OCI-LY1 (cell line): ENCODE data around the gene DCP1B.

ENCODE experiments used
- H2AFZ ChIP-seq: fragments of 200-600 bp; sonication (generic), shearing (Covaris generic); 2 replicates; pipeline ENCODE4 v1.6.0; 2014; ENCODE audit warnings: antibody characterized with exemption, mild to moderate bottlenecking, low read length
- H3F3A ChIP-seq: fragments of 200-600 bp; sonication (generic), shearing (Covaris generic); 2 replicates; pipeline ENCODE4 v1.6.0; 2014; ENCODE audit warnings: mild to moderate bottlenecking, antibody characterized with exemption, low read length, moderate library complexity; ENCODE audit not compliant: insufficient read depth
- H3K27ac ChIP-seq: fragments of 200-600 bp; sonication (generic); 2 replicates; pipeline ENCODE4 v1.5.1; 2014; ENCODE audit warnings: low read length, mixed run types, mild to moderate bottlenecking, low read depth; ENCODE audit not compliant: poor library complexity, severe bottlenecking
- H3K27me3 ChIP-seq: fragments of 200-600 bp; sonication (generic); 2 replicates; pipeline ENCODE4 v1.6.0; 2014; ENCODE audit warnings: antibody characterized with exemption, mild to moderate bottlenecking, low read length, moderate library complexity; ENCODE audit not compliant: insufficient read depth
- H3K36me3 ChIP-seq: fragments of 200-600 bp; sonication (generic); 2 replicates; pipeline ENCODE4 v1.6.1; 2014; ENCODE audit warnings: mild to moderate bottlenecking, antibody characterized with exemption, low read length, moderate library complexity, mixed read lengths; ENCODE audit not compliant: insufficient read depth
- H3K4me1 ChIP-seq: fragments of 200-600 bp; sonication (generic); 2 replicates; pipeline ENCODE4 v1.5.1; 2014; ENCODE audit warnings: mild to moderate bottlenecking, low read length, moderate library complexity; ENCODE audit not compliant: insufficient read depth, severe bottlenecking
- H3K4me2 ChIP-seq: fragments of 200-600 bp; sonication (generic), shearing (Covaris generic); 2 replicates; pipeline ENCODE4 v1.6.1; 2014; ENCODE audit warnings: low read length
- H3K4me3 ChIP-seq: fragments of 200-600 bp; sonication (generic); 2 replicates; pipeline ENCODE4 v1.5.1; 2014; ENCODE audit warnings: low read length, low read depth, mild to moderate bottlenecking, mixed read lengths; ENCODE audit not compliant: poor library complexity, severe bottlenecking
- H3K79me2 ChIP-seq: fragments of 200-600 bp; shearing (Covaris generic); 2 replicates; pipeline ENCODE4 v1.6.1; 2016; ENCODE audit warnings: mixed run types, low read length, mixed read lengths; ENCODE audit not compliant: insufficient read depth
- H3K9ac ChIP-seq: fragments of 200-600 bp; sonication (generic), shearing (Covaris generic); 2 replicates; pipeline ENCODE4 v1.6.1; 2014; ENCODE audit warnings: mild to moderate bottlenecking, low read length, mixed read lengths
- H3K9me2 ChIP-seq: fragments of 200-600 bp; sonication (generic), shearing (Covaris generic); 2 replicates; pipeline ENCODE4 v1.6.1; 2014; ENCODE audit warnings: low read depth, mild to moderate bottlenecking, low read length, mixed read lengths
- H3K9me3 ChIP-seq: fragments of 200-600 bp; shearing (Covaris generic); 2 replicates; pipeline ENCODE4 v1.6.1; 2014; ENCODE audit warnings: low read length, mixed read lengths
- H4K20me1 ChIP-seq: fragments of 200-600 bp; sonication (generic), shearing (Covaris generic); 2 replicates; pipeline ENCODE4 v1.6.0; 2016; ENCODE audit warnings: mild to moderate bottlenecking, low read length; ENCODE audit not compliant: insufficient read depth
- EZH2 ChIP-seq: fragments of 200-600 bp; sonication (generic), shearing (Covaris generic); IDR thresholded peaks from 2 replicates; pipeline ENCODE4 v1.8.0; 2017; ENCODE audit warnings: borderline replicate concordance, mixed run types, mild to moderate bottlenecking, antibody characterized with exemption, low read length, moderate library complexity, mixed read lengths
- TF ChIP-seq, protein P1 (sequence below): fragments of 200-600 bp; sonication (generic), shearing (Covaris generic); IDR thresholded peaks from 2 replicates; pipeline ENCODE4 v1.5.1; 2017; ENCODE audit warnings: mild to moderate bottlenecking, antibody characterized with exemption, low read length, moderate library complexity, mixed read lengths

DCP1B gene

GRCh38 chr12:1919763-1920162 lies 84.5 kb downstream of the DCP1B start:
- H2AFZ ChIP-seq = no peak overlapping the region
- H3K9me2 ChIP-seq = no peaks in the 10 kb centered on the region
- peaks cover 14% of the 10 kb centered on the region for H3K4me1 ChIP-seq
- no peaks in the 10 kb centered on the region for H3K36me3 ChIP-seq
- H3F3A ChIP-seq = no peaks in the 10 kb centered on the region
- H3K27me3 ChIP-seq = no peaks in the 10 kb centered on the region; the same call in none of the 2 replicates
- no peaks in the 10 kb centered on the region for H3K9me3 ChIP-seq
- no peak overlapping the region for H3K9ac ChIP-seq
- no peak overlapping the region for H3K27ac ChIP-seq
- no peak overlapping the region for H3K4me3 ChIP-seq
- no peaks in the 10 kb centered on the region for H3K79me2 ChIP-seq
- no peaks in the 10 kb centered on the region for H4K20me1 ChIP-seq
- TF ChIP-seq, protein P1, sequence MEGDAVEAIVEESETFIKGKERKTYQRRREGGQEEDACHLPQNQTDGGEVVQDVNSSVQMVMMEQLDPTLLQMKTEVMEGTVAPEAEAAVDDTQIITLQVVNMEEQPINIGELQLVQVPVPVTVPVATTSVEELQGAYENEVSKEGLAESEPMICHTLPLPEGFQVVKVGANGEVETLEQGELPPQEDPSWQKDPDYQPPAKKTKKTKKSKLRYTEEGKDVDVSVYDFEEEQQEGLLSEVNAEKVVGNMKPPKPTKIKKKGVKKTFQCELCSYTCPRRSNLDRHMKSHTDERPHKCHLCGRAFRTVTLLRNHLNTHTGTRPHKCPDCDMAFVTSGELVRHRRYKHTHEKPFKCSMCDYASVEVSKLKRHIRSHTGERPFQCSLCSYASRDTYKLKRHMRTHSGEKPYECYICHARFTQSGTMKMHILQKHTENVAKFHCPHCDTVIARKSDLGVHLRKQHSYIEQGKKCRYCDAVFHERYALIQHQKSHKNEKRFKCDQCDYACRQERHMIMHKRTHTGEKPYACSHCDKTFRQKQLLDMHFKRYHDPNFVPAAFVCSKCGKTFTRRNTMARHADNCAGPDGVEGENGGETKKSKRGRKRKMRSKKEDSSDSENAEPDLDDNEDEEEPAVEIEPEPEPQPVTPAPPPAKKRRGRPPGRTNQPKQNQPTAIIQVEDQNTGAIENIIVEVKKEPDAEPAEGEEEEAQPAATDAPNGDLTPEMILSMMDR = no peak
- TF ChIP-seq EZH2 = no peak
- no peak overlapping the region for H3K4me2 ChIP-seq

GRCh38 chr12:1919284-1919683 lies 85.0 kb downstream of the DCP1B start:
- TF ChIP-seq EZH2 = no peak
- TF ChIP-seq, protein P1 = no peak
- no peak overlapping the region for H3K4me3 ChIP-seq
- no peaks in the 10 kb centered on the region for H3K79me2 ChIP-seq
- H3F3A ChIP-seq = no peaks in the 10 kb centered on the region
- no peaks in the 10 kb centered on the region for H3K9me2 ChIP-seq
- peaks cover 9% of the 10 kb centered on the region for H3K4me1 ChIP-seq
- H3K9me3 ChIP-seq = no peaks in the 10 kb centered on the region
- H3K9ac ChIP-seq = no peak overlapping the region
- no peak overlapping the region for H3K4me2 ChIP-seq
- H3K36me3 ChIP-seq = no peaks in the 10 kb centered on the region
- no peak overlapping the region for H3K27ac ChIP-seq
- H3K27me3 ChIP-seq = no peaks in the 10 kb centered on the region; the same call in none of the 2 replicates
- no peaks in the 10 kb centered on the region for H4K20me1 ChIP-seq
- H2AFZ ChIP-seq = no peak overlapping the region

DNA sequence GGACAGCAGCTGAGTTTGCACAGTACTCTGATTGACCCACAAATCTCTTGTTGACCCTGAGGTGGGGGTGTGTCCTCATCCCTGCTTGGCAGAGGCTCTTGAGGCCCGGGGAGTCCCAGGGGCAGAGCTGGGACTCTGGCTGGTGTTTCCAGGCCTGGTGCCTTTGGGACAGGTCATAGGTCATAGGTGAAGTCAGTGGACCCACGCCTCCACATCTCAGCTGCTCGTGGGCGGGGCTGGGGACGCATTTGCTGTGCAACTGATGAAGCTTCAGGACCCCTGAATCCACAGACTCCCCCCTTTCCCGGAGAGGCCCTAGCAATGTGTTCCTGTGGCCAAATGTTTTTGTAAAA lies 85.4 kb downstream of the DCP1B start:
- Histone ChIP-seq H3K9ac (no peak overlapping the region), H3K36me3 (no peaks in the 10 kb centered on the region), H3K27me3 (no peaks in the 10 kb centered on the region; the same call in none of the 2 replicates), H3K4me1 (peaks cover 8% of the 10 kb centered on the region), H3K4me2 (no peak overlapping the region), H3K27ac (no peak overlapping the region), H3F3A (no peaks in the 10 kb centered on the region), H3K4me3 (no peak overlapping the region), H3K9me3 (no peaks in the 10 kb centered on the region), H3K9me2 (no peaks in the 10 kb centered on the region), H4K20me1 (no peaks in the 10 kb centered on the region), H3K79me2 (no peaks in the 10 kb centered on the region), H2AFZ (no peak overlapping the region)
- no peak for TF ChIP-seq EZH2
- TF ChIP-seq, protein P1 = no peak
